Uterus (tissue), 4 donors: ENCODE data around the gene MYO1G. TPM values are rescaled to one million over a fixed set of nuclear protein-coding genes. Genes with fewer than 3 reads are reported as not detected.
A peak's percentile ranks its signal among the peaks of the same experiment; 100 is the strongest.

ENCODE experiments used
- DNase-seq, 2 donors: peaks; one replicate each; pipeline ENCODE4 v3.0.0-alpha.2; 2019 to 2020
- H3K27ac ChIP-seq, 2 donors: fragments of 200-600 bp; sonication (generic); 1 replicate in 1 of 2; 2 replicates in 1 of 2; pipeline ENCODE4 v1.5.1; 2016 to 2018
- H3K27me3 ChIP-seq, 2 donors: fragments of 200-600 bp; sonication (generic); one replicate each; pipeline ENCODE4 v1.5.1; 2018 to 2019; ENCODE audit warnings: control low read depth in 1 of 2
- H3K36me3 ChIP-seq, 2 donors: fragments of 200-600 bp; sonication (generic); one replicate each; pipeline ENCODE4 v1.5.1; 2019; ENCODE audit warnings: control low read depth in 1 of 2
- H3K4me1 ChIP-seq, 2 donors: fragments of 200-600 bp; sonication (generic); one replicate each; pipeline ENCODE4 v1.5.1; 2018 to 2019; ENCODE audit warnings: control low read depth in 1 of 2
- H3K4me3 ChIP-seq, 2 donors: fragments of 200-600 bp; sonication (generic); 1 replicate in 1 of 2; 2 replicates in 1 of 2; pipeline ENCODE4 v1.5.1; 2018 to 2019; ENCODE audit warnings: mild to moderate bottlenecking in 1 of 2
- H3K9me3 ChIP-seq, 2 donors: fragments of 200-600 bp; sonication (generic); one replicate each; pipeline ENCODE4 v1.5.1; 2019; ENCODE audit warnings: control low read depth in 1 of 2
- POLR2A ChIP-seq, 2 donors: fragments of 450-650 bp; IDR thresholded peaks; one replicate each; pipeline ENCODE4 v1.6.1; 2016; ENCODE audit warnings: antibody characterized with exemption in 2 of 2, mild to moderate bottlenecking in 1 of 2, moderate library complexity in 1 of 2
- intact Hi-C: fragments of 100-400 bp; cut with DNase I; formaldehyde crosslinking; loops from one replicate; pipeline ENCODE4 v1.15.1; 2023; ENCODE audit warnings: low total_unique reads
- total RNA-seq, 4 donors: library from RNA; depleted of rRNA in 3 of 4; stranded (reverse); fragments of >200 nt in 3 of 4; gene quantifications; one replicate each; pipeline versions ENCODE4 v1.1.0 to v1.2.4, GENCODE V29; 2014 to 2023
- TF ChIP-seq, protein P1 (sequence below), 4 experiments: fragments of 200-600 bp in 2 of 4; fragments of 450-650 bp in 2 of 4; sonication (generic) in 2 of 4; IDR thresholded peaks; one replicate each; pipeline ENCODE4 v1.5.1; 2016 to 2019; ENCODE audit warnings: antibody characterized with exemption in 4 of 4, mild to moderate bottlenecking in 2 of 4, moderate library complexity in 1 of 4
- donor health status: DM: yes; HTN: yes; CAD: no.

MYO1G gene
- total RNA-seq, 4 donors from 2014 or later, result 0.59 to 3.1 (median 1.2) TPM

DNA sequence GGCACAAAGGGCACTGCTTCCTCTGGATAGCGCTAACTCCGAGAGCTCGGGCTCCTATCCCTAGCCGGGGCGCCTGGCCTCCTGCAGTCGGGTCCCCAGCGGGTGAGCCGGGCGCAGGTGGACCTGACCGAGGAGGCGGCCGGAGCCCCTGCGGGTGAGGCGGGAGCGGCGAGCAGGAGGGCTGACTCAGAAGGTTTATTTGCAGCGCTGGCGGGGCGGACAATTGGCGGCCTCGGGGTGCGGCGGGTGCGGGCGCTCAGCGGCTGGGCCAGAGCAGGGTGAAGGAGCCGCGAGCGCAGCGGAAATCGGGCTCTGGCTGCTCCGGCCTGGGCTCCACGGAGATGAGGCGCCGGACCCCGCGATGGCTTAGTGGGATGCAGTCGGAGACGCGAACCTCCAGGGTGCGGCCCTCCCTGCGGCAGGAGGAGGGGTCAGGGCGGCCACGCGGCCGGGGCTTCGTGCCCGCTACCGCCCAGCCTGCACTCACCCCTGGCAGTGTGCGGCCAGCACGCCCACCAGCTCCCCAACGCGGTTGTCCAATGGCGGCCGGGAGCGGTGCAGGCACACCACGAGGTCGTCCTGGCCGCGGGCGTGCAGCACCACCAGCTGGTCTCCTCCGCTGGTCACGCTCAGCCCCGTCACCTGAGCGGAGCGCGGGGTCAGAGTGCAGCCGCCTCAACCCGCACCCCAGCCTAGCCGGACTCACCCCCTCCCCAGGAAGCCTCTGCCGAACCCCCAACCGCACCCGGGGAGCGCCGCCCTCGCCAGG is 16.1 kb downstream of the MYO1G start:
- Histone ChIP-seq H3K9me3 (no peaks in the 10 kb centered on the region), H3K27me3 (peaks cover 0 to 4% of the 10 kb centered on the region in 2 donors), H3K27ac (no peak overlapping the region), H3K4me1 (peaks cover 0 to 10% of the 10 kb centered on the region in 2 donors), H3K36me3 (no peaks in the 10 kb centered on the region), H3K4me3 (peak overlapping the region; percentile 29 to 37)
- DNase-seq, result no peak
- TF ChIP-seq, protein P1, sequence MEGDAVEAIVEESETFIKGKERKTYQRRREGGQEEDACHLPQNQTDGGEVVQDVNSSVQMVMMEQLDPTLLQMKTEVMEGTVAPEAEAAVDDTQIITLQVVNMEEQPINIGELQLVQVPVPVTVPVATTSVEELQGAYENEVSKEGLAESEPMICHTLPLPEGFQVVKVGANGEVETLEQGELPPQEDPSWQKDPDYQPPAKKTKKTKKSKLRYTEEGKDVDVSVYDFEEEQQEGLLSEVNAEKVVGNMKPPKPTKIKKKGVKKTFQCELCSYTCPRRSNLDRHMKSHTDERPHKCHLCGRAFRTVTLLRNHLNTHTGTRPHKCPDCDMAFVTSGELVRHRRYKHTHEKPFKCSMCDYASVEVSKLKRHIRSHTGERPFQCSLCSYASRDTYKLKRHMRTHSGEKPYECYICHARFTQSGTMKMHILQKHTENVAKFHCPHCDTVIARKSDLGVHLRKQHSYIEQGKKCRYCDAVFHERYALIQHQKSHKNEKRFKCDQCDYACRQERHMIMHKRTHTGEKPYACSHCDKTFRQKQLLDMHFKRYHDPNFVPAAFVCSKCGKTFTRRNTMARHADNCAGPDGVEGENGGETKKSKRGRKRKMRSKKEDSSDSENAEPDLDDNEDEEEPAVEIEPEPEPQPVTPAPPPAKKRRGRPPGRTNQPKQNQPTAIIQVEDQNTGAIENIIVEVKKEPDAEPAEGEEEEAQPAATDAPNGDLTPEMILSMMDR (IDR thresholded peaks at IDR 0.05), result peak in 1 of 4 experiments; percentile 9
- TF ChIP-seq POLR2A (IDR thresholded peaks at IDR 0.05), result no peak
- intact Hi-C loops, result no loop called here

DNA sequence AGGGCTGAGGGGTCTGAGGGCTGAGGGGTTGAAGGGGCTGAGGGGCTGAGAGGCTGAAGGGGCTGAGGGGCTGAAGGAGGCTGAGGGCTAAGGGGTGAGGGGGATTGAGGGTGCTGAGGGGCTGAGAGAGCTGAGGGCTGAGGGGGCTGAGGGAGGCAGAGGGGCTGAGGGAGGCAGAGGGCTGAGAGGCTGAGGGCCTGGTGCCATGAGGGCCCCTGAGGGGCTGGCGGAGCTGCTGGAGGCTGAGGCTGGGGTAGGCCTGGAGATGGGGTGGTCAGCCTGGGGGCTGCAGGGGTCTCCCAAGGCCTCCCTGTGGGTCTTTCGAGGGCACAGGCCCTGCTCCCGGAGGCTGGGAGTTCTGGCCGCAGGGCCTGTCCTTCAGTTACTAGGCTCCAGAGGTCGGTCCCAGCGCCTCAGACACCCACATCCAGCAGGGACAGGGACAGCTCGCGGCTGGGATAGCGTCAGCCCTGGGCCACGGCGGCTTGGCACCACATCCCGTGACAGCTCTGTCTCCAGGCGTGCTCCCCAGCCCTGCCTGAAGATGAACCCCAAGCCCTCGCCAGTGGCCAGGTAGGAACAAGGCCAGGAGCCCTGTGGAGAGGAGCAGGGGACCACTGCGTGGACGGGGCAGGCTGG is 16.9 kb downstream of the MYO1G start:
- intact Hi-C loops, result no loop called here
- Histone ChIP-seq H3K9me3 (no peaks in the 10 kb centered on the region), H3K4me1 (peaks cover 0 to 10% of the 10 kb centered on the region in 2 donors), H3K36me3 (no peaks in the 10 kb centered on the region), H3K4me3 (peak overlapping the region; percentile 29 to 37), H3K27ac (no peak overlapping the region), H3K27me3 (peaks cover 0 to 4% of the 10 kb centered on the region in 2 donors)
- DNase-seq, result no peak
- TF ChIP-seq, protein P1 (IDR thresholded peaks at IDR 0.05), result no peak
- no peak for TF ChIP-seq POLR2A (IDR thresholded peaks at IDR 0.05)

DNA sequence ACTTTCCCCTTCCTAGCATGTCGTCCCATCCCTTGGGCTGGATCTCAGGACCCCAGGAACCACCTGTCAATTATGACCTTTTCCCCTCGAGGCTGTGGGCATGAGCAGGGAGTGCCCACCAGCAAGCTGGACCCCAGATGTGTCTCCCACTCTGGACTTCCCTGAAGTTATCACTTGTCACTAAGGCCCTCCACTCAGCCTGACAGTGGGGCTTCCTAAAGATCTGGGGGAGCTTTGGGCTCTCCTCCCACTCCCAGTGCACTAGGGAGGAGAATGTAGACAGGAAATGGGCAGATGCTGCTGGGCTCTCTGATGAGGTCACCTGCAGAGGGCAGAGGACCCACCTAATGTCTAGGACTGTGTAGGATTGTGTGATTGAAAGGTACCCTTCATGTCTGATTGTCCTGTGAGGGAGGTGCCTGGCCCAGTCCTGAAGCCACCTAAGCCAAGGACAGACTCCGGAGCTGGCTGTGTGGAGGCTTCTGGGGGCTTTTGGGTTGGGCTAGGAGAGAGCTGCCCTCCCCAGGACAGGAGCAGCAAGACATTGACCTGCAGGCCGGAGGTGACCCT is 18.7 kb downstream of the MYO1G start:
- Histone ChIP-seq H3K36me3 (no peaks in the 10 kb centered on the region), H3K27me3 (peaks cover 0 to 4% of the 10 kb centered on the region in 2 donors), H3K4me1 (peaks cover 0 to 10% of the 10 kb centered on the region in 2 donors), H3K4me3 (no peak overlapping the region), H3K27ac (no peak overlapping the region), H3K9me3 (no peaks in the 10 kb centered on the region)
- intact Hi-C loops, result no loop called here
- DNase-seq, result no peak
- TF ChIP-seq POLR2A (IDR thresholded peaks at IDR 0.05), result no peak
- TF ChIP-seq, protein P1 (IDR thresholded peaks at IDR 0.05), result no peak

DNA sequence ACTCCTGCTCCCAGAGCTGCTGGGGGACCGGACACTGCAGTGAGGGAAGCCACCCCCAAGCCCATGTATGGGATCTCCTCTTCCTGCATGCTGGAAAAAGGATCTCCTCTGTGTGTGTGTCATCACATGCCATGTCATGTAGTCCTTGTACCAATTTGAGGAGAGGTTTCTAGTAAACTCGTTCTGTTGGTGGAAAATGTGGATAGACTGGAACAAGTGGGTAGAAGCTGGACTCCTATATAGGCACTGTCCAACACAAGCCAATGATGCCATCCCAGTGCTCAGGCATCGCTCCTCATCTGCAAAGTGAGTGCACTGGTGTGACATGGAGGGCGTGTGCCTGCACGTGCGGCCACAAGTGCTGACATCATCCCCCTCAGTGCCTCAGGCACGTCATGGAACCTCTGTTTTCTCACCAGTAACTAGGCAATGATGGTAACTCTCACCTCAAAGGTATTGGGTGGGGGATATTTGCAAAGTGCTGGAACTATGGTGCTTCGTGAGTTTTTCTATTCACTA is 19.3 kb downstream of the MYO1G start:
- no peak for DNase-seq
- Histone ChIP-seq H3K4me3 (no peak overlapping the region), H3K4me1 (peaks cover 0 to 10% of the 10 kb centered on the region in 2 donors), H3K27ac (no peak overlapping the region), H3K9me3 (no peaks in the 10 kb centered on the region), H3K27me3 (peaks cover 0 to 4% of the 10 kb centered on the region in 2 donors), H3K36me3 (no peaks in the 10 kb centered on the region)
- TF ChIP-seq POLR2A (IDR thresholded peaks at IDR 0.05), result no peak
- TF ChIP-seq, protein P1 (IDR thresholded peaks at IDR 0.05), result no peak
- intact Hi-C loops, result no loop called here
